NCI-H187 (cell line): ENCODE measurements around the gene RUNX2.

Experiments used
- DNase-seq, 2 experiments: peaks; one replicate each; lab custom pipeline; 2025; lab: John Stamatoyannopoulos, UW

RUNX2 gene

GRCh38 chr6:45415315-45415714 is 87.2 kb downstream of the RUNX2 start:
- DNase-seq = no peak

- no peak for DNase-seq
These were observed 87.8 kb downstream of the RUNX2 start for GRCh38 chr6:45415788-45416518.

GRCh38 chr6:45416700-45417099 is 88.6 kb downstream of the RUNX2 start:
- DNase-seq = peak; percentile 23 to 41

GRCh38 chr6:45417436-45417835 is 89.3 kb downstream of the RUNX2 start:
- DNase-seq = no peak

GRCh38 chr6:45419571-45420082 is 91.5 kb downstream of the RUNX2 start:
- DNase-seq = no peak

GRCh38 chr6:45420083-45420908 is 92.2 kb downstream of the RUNX2 start:
- DNase-seq = no peak

- DNase-seq = no peak
These were observed 93.0 kb downstream of the RUNX2 start for GRCh38 chr6:45420909-45421708.

GRCh38 chr6:45421709-45422502 is 93.8 kb downstream of the RUNX2 start:
- DNase-seq = peak in 1 of 2 experiments; percentile 19

GRCh38 chr6:45422503-45423110 is 94.5 kb downstream of the RUNX2 start:
- DNase-seq = no peak

- no peak for DNase-seq
These were observed 95.1 kb downstream of the RUNX2 start for GRCh38 chr6:45423111-45423823.

- no peak for DNase-seq
These were observed 95.8 kb downstream of the RUNX2 start for GRCh38 chr6:45423824-45424450.

- DNase-seq = no peak
These were observed 96.3 kb downstream of the RUNX2 start for GRCh38 chr6:45424451-45424861.

- no peak for DNase-seq
These were observed 98.1 kb downstream of the RUNX2 start for GRCh38 chr6:45426251-45426650.

GRCh38 chr6:45427726-45428125 is 99.6 kb downstream of the RUNX2 start:
- no peak for DNase-seq

GRCh38 chr6:45428727-45429126 is 100.6 kb downstream of the RUNX2 start:
- no peak for DNase-seq

- no peak for DNase-seq
These were observed 102.6 kb downstream of the RUNX2 start for GRCh38 chr6:45430590-45431202.

- DNase-seq = no peak
These were observed 103.4 kb downstream of the RUNX2 start for GRCh38 chr6:45431317-45432065.

GRCh38 chr6:45432977-45433376 is 104.8 kb downstream of the RUNX2 start:
- no peak for DNase-seq
